HCT116 (cell line): Measurements from ENCODE around the gene RNF111. TPM values are rescaled to one million over a fixed set of nuclear protein-coding genes. Genes with fewer than 3 reads are reported as not detected.

Experiments
- ATAC-seq: fragments of 200-7000 bp; cut with Tn5 transposase; 2 replicates; pipeline ENCODE4 v1.9.1; 2020; ENCODE audit warnings: mild to moderate bottlenecking, moderate library complexity
- BruUV-seq: library from RNA; stranded (reverse); fragments of 400-500 nt; replicated peaks from 2 replicates; lab custom pipeline; 2021; lab: Mats Ljungman, UMichigan
- CTCF ChIA-PET: fragments of 300-600 bp; sonication (Branson Sonifier 250); formaldehyde crosslinking; loops from one replicate; lab custom pipeline; 2021; ENCODE audit warnings: antibody characterized with exemption; lab: Charles Lee
- POLR2A ChIA-PET: fragments of 300-600, 350-600 bp; sonication (Branson Sonifier 250); formaldehyde crosslinking; loops from one replicate; lab custom pipeline; 2021; ENCODE audit warnings: antibody characterized with exemption; lab: Charles Lee
- RAD21 ChIA-PET, 2 experiments: fragments of 300-600 bp; sonication (Branson Sonifier 250); formaldehyde crosslinking; loops; one replicate each; lab custom pipeline; 2023; ENCODE audit warnings: low total read pairs in 2 of 2; ENCODE audit not compliant: uncharacterized antibody in 2 of 2, unreplicated experiment in 2 of 2, low non-redundant PET in 1 of 2; lab: Charles Lee
- DNase-seq: peaks from one replicate; pipeline ENCODE4 v3.0.0-alpha.2; 2010; ENCODE audit warnings: low read depth, low spot score
- H2AFZ ChIP-seq: fragments of 200-600 bp; shearing (Covaris generic), sonication (generic); 2 replicates; pipeline ENCODE4 v1.6.1; 2017; ENCODE audit warnings: low read depth, mixed run types, mixed read lengths, antibody characterized with exemption, low read length; ENCODE audit not compliant: poor library complexity, severe bottlenecking
- H3K27ac ChIP-seq: 2 replicates; pipeline ENCODE4 v1.5.1; 2012; ENCODE audit warnings: low read depth, low read length
- H3K27me3 ChIP-seq: fragments of 200-600 bp; sonication (generic); 2 replicates; pipeline ENCODE4 v1.6.1; 2016; ENCODE audit warnings: mixed run types, low read length, mixed read lengths; ENCODE audit not compliant: insufficient read depth
- H3K36me3 ChIP-seq, 2 experiments: fragments of 200-500 bp in 1 of 2; fragments of 200-600 bp in 1 of 2; sonication (Bioruptor generic) in 1 of 2; sonication (generic) in 1 of 2; 2 replicates each; pipeline versions ENCODE4 v1.5.1 to v1.6.1; 2014 to 2016; ENCODE audit warnings: low read length in 2 of 2, inconsistent platforms in 1 of 2, mixed read lengths in 1 of 2, mixed run types in 1 of 2; ENCODE audit not compliant: insufficient read depth in 2 of 2, control insufficient read depth in 1 of 2
- H3K4me1 ChIP-seq, 2 experiments: fragments of 200-600 bp in 1 of 2; sonication (generic) in 1 of 2; 2 replicates each; pipeline versions ENCODE4 v1.5.1 to v1.6.1; 2012 to 2017; ENCODE audit warnings: low read length in 2 of 2, inconsistent platforms in 1 of 2, mild to moderate bottlenecking in 1 of 2, mixed read lengths in 1 of 2, mixed run types in 1 of 2, moderate library complexity in 1 of 2; ENCODE audit not compliant: insufficient read depth in 2 of 2, control insufficient read depth in 1 of 2
- H3K4me2 ChIP-seq: fragments of 200-600 bp; sonication (generic); 2 replicates; pipeline ENCODE4 v1.6.1; 2017; ENCODE audit warnings: mixed run types, low read length, mixed read lengths
- H3K4me3 ChIP-seq, 2 experiments: fragments of 200-600 bp in 1 of 2; sonication (generic) in 1 of 2; replicated peaks in 1 of 2; 2 replicates each; pipeline ENCODE4 v1.5.1; 2011 to 2016; ENCODE audit warnings: low read length in 2 of 2, control low read depth in 1 of 2, low read depth in 1 of 2, mild to moderate bottlenecking in 1 of 2, mixed read lengths in 1 of 2, mixed run types in 1 of 2
- H3K79me2 ChIP-seq: fragments of 200-600 bp; sonication (generic); 2 replicates; pipeline ENCODE4 v1.6.1; 2017; ENCODE audit warnings: mild to moderate bottlenecking, mixed run types, low read length, moderate library complexity, mixed read lengths; ENCODE audit not compliant: insufficient read depth
- H3K9ac ChIP-seq: fragments of 200-600 bp; sonication (generic); 2 replicates; pipeline ENCODE4 v1.6.1; 2016; ENCODE audit warnings: low read length, mixed read lengths
- H3K9me2 ChIP-seq: fragments of 200-600 bp; sonication (generic), shearing (Covaris generic); 2 replicates; pipeline ENCODE4 v1.6.1; 2017; ENCODE audit warnings: mixed run types, mild to moderate bottlenecking, moderate library complexity; ENCODE audit not compliant: insufficient read depth
- H3K9me3 ChIP-seq, 2 experiments: fragments of 200-500 bp in 1 of 2; fragments of 200-600 bp in 1 of 2; sonication (Bioruptor generic) in 1 of 2; sonication (generic) in 1 of 2; 2 replicates each; pipeline ENCODE4 v1.6.1; 2014 to 2017; ENCODE audit warnings: low read length in 2 of 2, mixed read lengths in 2 of 2, inconsistent platforms in 1 of 2, low read depth in 1 of 2, mild to moderate bottlenecking in 1 of 2, mixed run types in 1 of 2, moderate library complexity in 1 of 2; ENCODE audit not compliant: control insufficient read depth in 1 of 2, insufficient read depth in 1 of 2
- H4K20me1 ChIP-seq: fragments of 200-600 bp; sonication (generic), shearing (Covaris generic); 2 replicates; pipeline ENCODE4 v1.6.1; 2017; ENCODE audit warnings: mixed run types, mild to moderate bottlenecking, moderate library complexity; ENCODE audit not compliant: insufficient read depth
- CBX3 ChIP-seq: IDR thresholded peaks from 2 replicates; pipeline ENCODE4 v1.6.1; 2012; ENCODE audit warnings: low read depth
- EGR1 ChIP-seq: IDR thresholded peaks from 2 replicates; pipeline ENCODE4 v1.6.1; 2012; ENCODE audit warnings: low read depth
- ELF1 ChIP-seq: IDR thresholded peaks from 2 replicates; pipeline ENCODE4 v1.6.1; 2012; ENCODE audit warnings: low read depth, borderline replicate concordance
- EZH2 ChIP-seq: fragments of 200-600 bp; sonication (generic); IDR thresholded peaks from 2 replicates; pipeline ENCODE4 v1.6.1; 2017; ENCODE audit warnings: antibody characterized with exemption, mixed run types
- EZH2phosphoT487 ChIP-seq: fragments of 200-600 bp; IDR thresholded peaks from 2 replicates; pipeline ENCODE4 v1.6.1; 2018; ENCODE audit warnings: antibody characterized with exemption, borderline replicate concordance
- FOSL1 ChIP-seq: IDR thresholded peaks from 2 replicates; pipeline ENCODE4 v1.6.1; 2012; ENCODE audit warnings: low read depth
- JUND ChIP-seq: IDR thresholded peaks from 2 replicates; pipeline ENCODE4 v1.6.1; 2012
- RAD21 ChIP-seq: IDR thresholded peaks from 2 replicates; pipeline ENCODE4 v1.6.1; 2012; ENCODE audit warnings: low read depth, mild to moderate bottlenecking
- SIN3A ChIP-seq: IDR thresholded peaks from 2 replicates; pipeline ENCODE4 v1.6.1; 2012; ENCODE audit warnings: low read depth
- SRF ChIP-seq: IDR thresholded peaks from 2 replicates; pipeline ENCODE4 v1.6.1; 2012; ENCODE audit warnings: low read depth
- TCF7L2 ChIP-seq: IDR thresholded peaks from 2 replicates; pipeline ENCODE4 v1.7.0; 2011; ENCODE audit warnings: borderline replicate concordance, inconsistent platforms; ENCODE audit not compliant: insufficient read depth, insufficient read length; ENCODE audit errors: extremely low read depth
- YY1 ChIP-seq: IDR thresholded peaks from 2 replicates; pipeline ENCODE4 v1.6.1; 2011; ENCODE audit warnings: low read length, low read depth, moderate library complexity, mild to moderate bottlenecking; ENCODE audit not compliant: insufficient replicate concordance; ENCODE audit errors: extremely low read depth
- ZBTB33 ChIP-seq: IDR thresholded peaks from 2 replicates; pipeline ENCODE4 v1.6.1; 2011; ENCODE audit warnings: mild to moderate bottlenecking, low read length, moderate library complexity; ENCODE audit not compliant: insufficient replicate concordance; ENCODE audit errors: extremely low read depth
- ZNF274 ChIP-seq: fragments of 200-500 bp; sonication (Bioruptor generic); IDR thresholded peaks from 2 replicates; pipeline ENCODE4 v1.6.1; 2014; ENCODE audit warnings: mild to moderate bottlenecking, low read depth, low read length, inconsistent platforms
- intact Hi-C: fragments of 100-400 bp; cut with micrococcal nuclease; formaldehyde crosslinking; loops from 2 replicates; pipeline ENCODE4 v1.10.0; 2022
- total RNA-seq: library from RNA; stranded (reverse); gene quantifications from one replicate; pipeline ENCODE4 v1.2.1, GENCODE V29; 2021; ENCODE audit not compliant: unreplicated experiment
- TF ChIP-seq, protein P1 (sequence below): IDR thresholded peaks from 2 replicates; pipeline ENCODE4 v1.6.1; 2012
- TF ChIP-seq, protein P2 (sequence below), 3 experiments: fragments of 200-600 bp in 1 of 3; sonication (generic) in 1 of 3; IDR thresholded peaks in 2 of 3; conservative IDR thresholded peaks in 1 of 3; 2 replicates each; pipeline ENCODE4 v1.5.1; 2012 to 2017; ENCODE audit warnings: low read depth in 2 of 3, low read length in 2 of 3, antibody characterized with exemption in 1 of 3, borderline replicate concordance in 1 of 3, control low read depth in 1 of 3, mild to moderate bottlenecking in 1 of 3, mixed read lengths in 1 of 3, mixed run types in 1 of 3, moderate library complexity in 1 of 3; ENCODE audit not compliant: insufficient read depth in 1 of 3

RNF111 gene
- total RNA-seq, 1 experiment from 2014 or later, result 31.5 TPM

DNA sequence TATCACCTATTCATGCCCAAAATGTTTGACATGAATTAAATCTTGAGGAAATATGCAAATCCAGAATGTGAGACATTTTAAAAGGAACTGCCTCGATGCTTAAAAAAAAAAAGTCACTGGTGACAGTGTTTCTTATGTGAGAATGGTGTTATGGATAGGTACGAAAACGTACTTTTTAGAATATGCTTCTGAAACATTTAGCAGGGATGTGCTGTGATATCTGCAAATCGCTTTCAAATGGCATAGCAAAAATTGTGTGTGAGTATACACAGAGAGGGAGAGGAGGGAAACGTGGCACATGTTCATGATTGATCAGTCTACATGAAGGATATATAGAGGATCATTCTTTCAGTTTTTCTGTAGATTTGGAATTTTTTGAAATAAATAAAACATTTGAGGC lies 133.5 kb downstream of the RNF111 start:
- POLR2A ChIA-PET, result no interaction called here
- H3K9ac ChIP-seq, result no peak overlapping the region
- H3K4me2 ChIP-seq, result no peak overlapping the region
- ATAC-seq, result no peak
- no peaks in the 10 kb centered on the region for H4K20me1 ChIP-seq
- DNase-seq, result no peak
- H3K4me1 ChIP-seq, result no peaks in the 10 kb centered on the region
- H3K9me2 ChIP-seq, result no peaks in the 10 kb centered on the region
- H3K27ac ChIP-seq, result no peak overlapping the region
- RAD21 ChIA-PET, result no interaction called here
- peaks cover 9% of the 10 kb centered on the region for H3K79me2 ChIP-seq
- no peaks in the 10 kb centered on the region for H3K27me3 ChIP-seq
- BruUV-seq, result no TSS peak
- peaks cover 50 to 58% of the 10 kb centered on the region in 2 experiments for H3K36me3 ChIP-seq
- CTCF ChIA-PET, result no interaction called here
- no peaks in the 10 kb centered on the region for H3K9me3 ChIP-seq
- TF ChIP-seq YY1, result no peak
- TF ChIP-seq EGR1, result no peak
- no peak overlapping the region for H2AFZ ChIP-seq
- intact Hi-C loops, result no loop called here
- no peak overlapping the region for H3K4me3 ChIP-seq

GRCh38 chr15:59124261-59124660 lies 136.8 kb downstream of the RNF111 start:
- DNase-seq (no peak), ATAC-seq (no peak)
- intact Hi-C loops, result no loop called here
- H3K27ac ChIP-seq, result no peak overlapping the region
- no peaks in the 10 kb centered on the region for H3K9me3 ChIP-seq
- H3K27me3 ChIP-seq, result no peaks in the 10 kb centered on the region
- H3K9me2 ChIP-seq, result no peaks in the 10 kb centered on the region
- peaks cover 25 to 32% of the 10 kb centered on the region in 2 experiments for H3K36me3 ChIP-seq
- ChIA-PET CTCF (interaction anchor here (1.5 kb wide), 1 partner anchor 896 kb away, joined by 3 read pairs; no protein-coding TSS in a partner anchor), RAD21 (no interaction called here), POLR2A (no interaction called here)
- H2AFZ ChIP-seq, result no peak overlapping the region
- no peak overlapping the region for H3K4me2 ChIP-seq
- no TSS peak for BruUV-seq
- H3K79me2 ChIP-seq, result peaks cover 31% of the 10 kb centered on the region
- no peaks in the 10 kb centered on the region for H3K4me1 ChIP-seq
- no peaks in the 10 kb centered on the region for H4K20me1 ChIP-seq
- H3K4me3 ChIP-seq, result no peak overlapping the region
- H3K9ac ChIP-seq, result no peak overlapping the region
- TF ChIP-seq ELF1 (no peak), FOSL1 (no peak), ZBTB33 (no peak), SIN3A (no peak), EGR1 (no peak), SRF (no peak), JUND (no peak), EZH2phosphoT487 (no peak), EZH2 (no peak), RAD21 (no peak), CBX3 (no peak), TCF7L2 (no peak), ZNF274 (no peak)
- TF ChIP-seq, protein P1, sequence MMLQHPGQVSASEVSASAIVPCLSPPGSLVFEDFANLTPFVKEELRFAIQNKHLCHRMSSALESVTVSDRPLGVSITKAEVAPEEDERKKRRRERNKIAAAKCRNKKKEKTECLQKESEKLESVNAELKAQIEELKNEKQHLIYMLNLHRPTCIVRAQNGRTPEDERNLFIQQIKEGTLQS, result no peak
- TF ChIP-seq, protein P2, sequence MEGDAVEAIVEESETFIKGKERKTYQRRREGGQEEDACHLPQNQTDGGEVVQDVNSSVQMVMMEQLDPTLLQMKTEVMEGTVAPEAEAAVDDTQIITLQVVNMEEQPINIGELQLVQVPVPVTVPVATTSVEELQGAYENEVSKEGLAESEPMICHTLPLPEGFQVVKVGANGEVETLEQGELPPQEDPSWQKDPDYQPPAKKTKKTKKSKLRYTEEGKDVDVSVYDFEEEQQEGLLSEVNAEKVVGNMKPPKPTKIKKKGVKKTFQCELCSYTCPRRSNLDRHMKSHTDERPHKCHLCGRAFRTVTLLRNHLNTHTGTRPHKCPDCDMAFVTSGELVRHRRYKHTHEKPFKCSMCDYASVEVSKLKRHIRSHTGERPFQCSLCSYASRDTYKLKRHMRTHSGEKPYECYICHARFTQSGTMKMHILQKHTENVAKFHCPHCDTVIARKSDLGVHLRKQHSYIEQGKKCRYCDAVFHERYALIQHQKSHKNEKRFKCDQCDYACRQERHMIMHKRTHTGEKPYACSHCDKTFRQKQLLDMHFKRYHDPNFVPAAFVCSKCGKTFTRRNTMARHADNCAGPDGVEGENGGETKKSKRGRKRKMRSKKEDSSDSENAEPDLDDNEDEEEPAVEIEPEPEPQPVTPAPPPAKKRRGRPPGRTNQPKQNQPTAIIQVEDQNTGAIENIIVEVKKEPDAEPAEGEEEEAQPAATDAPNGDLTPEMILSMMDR (IDR thresholded peaks at IDR 0.05 in 2 of 3, conservative IDR thresholded peaks at IDR 0.05 in 1 of 3; ENCODE audit: borderline replicate concordance in 1 of 3, insufficient read depth in 1 of 3, low read depth in 2 of 3, low read length in 2 of 3), result no peak
